GM12878 (cell line): Measurements from ENCODE around the gene ME2. TPM values are rescaled to one million over a fixed set of nuclear protein-coding genes. Genes with fewer than 3 reads are reported as not detected.
A peak's percentile ranks its signal among the peaks of the same experiment; 100 is the strongest.

Experiments used
- BCL3 ChIP-seq: IDR thresholded peaks from 2 replicates; pipeline ENCODE4 v1.6.1; 2011; ENCODE audit warnings: borderline replicate concordance, low read depth, mild to moderate bottlenecking, moderate library complexity, low read length; ENCODE audit not compliant: insufficient read depth, poor library complexity, severe bottlenecking
- BRCA1 ChIP-seq: IDR thresholded peaks from 2 replicates; pipeline ENCODE4 v1.6.1; 2011; ENCODE audit warnings: low read depth, low read length, improper control_type of control experiment
- CHD1 ChIP-seq: IDR thresholded peaks from 2 replicates; pipeline ENCODE4 v1.6.1; 2012; ENCODE audit warnings: low read depth, low read length, improper control_type of control experiment
- FOS ChIP-seq: IDR thresholded peaks from 3 replicates; pipeline ENCODE4 v1.6.1; 2011; ENCODE audit warnings: borderline replicate concordance; ENCODE audit not compliant: insufficient read length; ENCODE audit errors: extremely low read depth
- HDAC6 ChIP-seq: fragments of 200-600 bp; sonication (generic); IDR thresholded peaks from one replicate; pipeline ENCODE4 v1.8.0; 2017; ENCODE audit warnings: antibody characterized with exemption; ENCODE audit not compliant: unreplicated experiment
- IRF3 ChIP-seq: fragments of 450-650 bp; IDR thresholded peaks from 2 replicates; pipeline ENCODE4 v1.6.1; 2014; ENCODE audit warnings: mild to moderate bottlenecking
- NBN ChIP-seq: fragments of 450-650 bp; IDR thresholded peaks from 2 replicates; pipeline ENCODE4 v1.6.1; 2016
- PBX3 ChIP-seq: IDR thresholded peaks from 2 replicates; pipeline ENCODE4 v1.6.1; 2011; ENCODE audit warnings: mild to moderate bottlenecking, low read depth, low read length, moderate library complexity; ENCODE audit not compliant: insufficient replicate concordance
- PKNOX1 ChIP-seq: fragments of 450-650 bp; IDR thresholded peaks from 2 replicates; pipeline ENCODE4 v1.6.1; 2016; ENCODE audit warnings: mild to moderate bottlenecking
- POLR2AphosphoS2 ChIP-seq: IDR thresholded peaks from 2 replicates; pipeline ENCODE4 v1.6.1; 2011; ENCODE audit warnings: low read depth, mild to moderate bottlenecking, low read length, improper control_type of control experiment, moderate library complexity
- RELA ChIP-seq: fragments of 450-650 bp; IDR thresholded peaks from 2 replicates; pipeline ENCODE4 v1.8.0; 2014; ENCODE audit warnings: borderline replicate concordance; ENCODE audit not compliant: partially characterized antibody
- SKIL ChIP-seq: fragments of 450-650 bp; IDR thresholded peaks from 2 replicates; pipeline ENCODE4 v1.6.1; 2017; ENCODE audit warnings: mild to moderate bottlenecking, low read depth, inconsistent platforms; ENCODE audit not compliant: poor library complexity, severe bottlenecking
- ZBTB11 ChIP-seq: fragments of 450-650 bp; formaldehyde crosslinking; IDR thresholded peaks from 2 replicates; pipeline ENCODE4 v1.5.0; 2022; ENCODE audit warnings: mild to moderate bottlenecking, missing genetic modification characterization
- ZBTB33 ChIP-seq: fragments of 450-650 bp; IDR thresholded peaks from 2 replicates; pipeline ENCODE4 v1.6.1; 2017; ENCODE audit warnings: mild to moderate bottlenecking
- polyA plus RNA-seq, 11 experiments: library from polyadenylated mRNA; depleted of rRNA in 4 of 11; unstranded in 6 of 11; stranded (reverse) in 5 of 11; fragments of >200 nt; fragmentation: Nextera tagmentation in 4 of 11; fragmentation: Illumina TruSeq in 1 of 11; extraction: Ambion mirVana in 4 of 11; extraction: Trizol in 1 of 11; gene quantifications; 1 replicate in 1 of 11; 2 replicates in 10 of 11; pipeline versions ENCODE4 v1.2.1 to v1.2.3, GENCODE V29; 2011 to 2016; ENCODE audit warnings: inconsistent platforms in 2 of 11, missing spikeins in 2 of 11, low read depth in 1 of 11
- total RNA-seq, 4 experiments: library from RNA; depleted of rRNA in 3 of 4; stranded (reverse); fragments of >200 nt in 3 of 4; fragmentation: Illumina TruSeq in 1 of 4; extraction: Trizol in 1 of 4; gene quantifications; 2 replicates each; pipeline versions ENCODE4 v1.2.1 to v1.2.3, GENCODE V29; 2013 to 2021

Gene ME2
- total and polyA plus RNA-seq, 10 of the 15 experiments (the other 5 are each of a cell fraction or from before 2014, with no cell fraction given), result 41.3 to 155 (median 133) TPM

GRCh38 chr18:50878345-50879301 lies at the start of gene ME2 (continued):
- no peak for TF ChIP-seq IRF3
- TF ChIP-seq NBN, result peak; percentile 88
- TF ChIP-seq HDAC6, result peak; percentile 19
- no peak for TF ChIP-seq SKIL
- no peak for TF ChIP-seq FOS
- TF ChIP-seq BRCA1, result no peak
- TF ChIP-seq PBX3, result peak; percentile 94
- TF ChIP-seq ZBTB33, result no peak
- TF ChIP-seq PKNOX1, result peak; percentile 98
- 0 out of 2 replicates have a peak, but pooled peaks have one; percentile 21 for TF ChIP-seq CHD1
- TF ChIP-seq POLR2AphosphoS2, result peak; percentile 85
- TF ChIP-seq ZBTB11 (CRISPR knock-in tag), result no peak
- peak; percentile 42 for TF ChIP-seq RELA
- TF ChIP-seq BCL3, result no peak
